NB4 (cell line): ENCODE measurements around the gene CDKAL1.

ENCODE experiments used
- CTCF ChIP-seq: IDR thresholded peaks from one replicate; pipeline ENCODE4 v1.5.1; 2012; ENCODE audit warnings: low read depth, low read length
- MYC ChIP-seq: IDR thresholded peaks from 2 replicates; pipeline ENCODE4 v1.6.1; 2011; ENCODE audit warnings: low read depth, low read length
- POLR2A ChIP-seq: IDR thresholded peaks from 2 replicates; pipeline ENCODE4 v1.6.1; 2011; ENCODE audit warnings: mild to moderate bottlenecking; ENCODE audit not compliant: insufficient read length; ENCODE audit errors: extremely low read depth

DNA sequence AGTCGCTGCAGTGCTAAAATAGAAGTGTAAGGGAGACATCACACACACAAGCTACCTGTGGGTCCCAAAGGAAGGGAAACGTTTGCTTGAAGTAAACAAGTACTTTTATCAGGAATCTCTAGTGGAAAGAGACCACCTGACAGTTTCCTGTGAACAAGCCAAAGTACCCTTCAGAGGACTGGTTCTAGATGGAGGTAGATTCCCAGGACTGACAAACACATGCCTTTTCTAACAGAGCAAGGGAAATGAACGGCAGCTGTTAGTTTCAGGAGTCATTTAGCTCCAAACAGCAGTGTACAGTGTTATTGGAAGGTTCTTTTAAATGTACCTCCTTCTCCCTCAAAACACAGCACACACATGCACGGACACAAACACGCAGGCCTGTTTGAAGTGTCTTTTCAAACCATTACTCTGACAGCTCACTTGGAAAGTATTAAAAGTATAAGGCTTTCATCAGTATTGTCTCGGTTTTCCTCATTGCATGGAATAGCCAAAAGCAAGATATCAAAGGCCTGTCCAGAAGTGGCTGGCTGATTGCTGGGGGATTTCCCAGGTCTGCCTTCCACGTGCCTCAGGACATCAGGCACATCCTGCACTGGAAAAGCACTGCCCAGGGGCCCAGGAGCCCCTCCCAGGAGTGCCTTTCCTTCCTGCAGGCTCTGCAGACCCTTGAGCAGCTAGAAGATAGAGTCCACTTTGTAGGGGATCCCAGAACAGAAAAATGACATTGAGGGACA is 666.0 kb downstream of the CDKAL1 start:
- TF ChIP-seq CTCF (no peak), POLR2A (no peak), MYC (no peak)
